ELF-1 (cell line): ENCODE measurements around the gene DPP3.

Experiments used
- DNase-seq: peaks from one replicate; pipeline ENCODE4 v3.0.0-alpha.2; 2016; ENCODE audit warnings: low read depth, low spot score

The DPP3 gene

DNA sequence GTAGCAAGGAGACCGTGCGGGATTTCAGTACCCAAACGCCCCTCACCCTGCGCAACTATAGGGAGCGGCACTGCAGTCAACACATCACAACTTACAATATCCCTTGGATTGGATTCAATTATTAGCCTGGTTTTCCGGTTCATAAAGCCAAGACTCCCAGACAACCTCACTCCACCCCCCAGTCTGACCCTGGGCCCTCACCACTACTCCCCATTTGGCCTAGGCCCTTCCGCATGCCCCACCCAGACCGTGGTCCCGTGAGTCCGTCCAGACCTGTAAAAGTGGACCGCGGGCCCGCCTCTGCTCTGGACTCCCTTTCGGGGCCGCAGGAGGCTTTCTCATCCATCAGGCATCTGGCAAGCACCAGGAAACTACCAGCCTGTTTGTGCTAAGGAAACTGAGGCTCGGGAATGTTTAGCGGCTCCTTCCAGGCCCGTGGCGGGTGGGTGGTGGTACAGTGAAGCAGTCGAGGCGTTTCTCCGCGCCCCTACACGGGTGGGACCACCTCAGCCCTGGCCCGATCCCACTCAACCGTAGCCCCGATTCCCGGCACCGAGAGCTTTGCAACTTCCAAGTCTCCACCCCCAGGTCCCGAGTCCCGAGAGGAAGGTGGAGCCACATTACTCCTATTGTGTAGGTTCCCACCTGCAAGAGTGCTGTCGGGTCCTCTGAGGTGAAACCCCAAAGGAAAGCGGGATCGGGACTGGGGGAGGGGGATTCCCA is 679 bp upstream of the DPP3 start:
- no peak for DNase-seq

DNA sequence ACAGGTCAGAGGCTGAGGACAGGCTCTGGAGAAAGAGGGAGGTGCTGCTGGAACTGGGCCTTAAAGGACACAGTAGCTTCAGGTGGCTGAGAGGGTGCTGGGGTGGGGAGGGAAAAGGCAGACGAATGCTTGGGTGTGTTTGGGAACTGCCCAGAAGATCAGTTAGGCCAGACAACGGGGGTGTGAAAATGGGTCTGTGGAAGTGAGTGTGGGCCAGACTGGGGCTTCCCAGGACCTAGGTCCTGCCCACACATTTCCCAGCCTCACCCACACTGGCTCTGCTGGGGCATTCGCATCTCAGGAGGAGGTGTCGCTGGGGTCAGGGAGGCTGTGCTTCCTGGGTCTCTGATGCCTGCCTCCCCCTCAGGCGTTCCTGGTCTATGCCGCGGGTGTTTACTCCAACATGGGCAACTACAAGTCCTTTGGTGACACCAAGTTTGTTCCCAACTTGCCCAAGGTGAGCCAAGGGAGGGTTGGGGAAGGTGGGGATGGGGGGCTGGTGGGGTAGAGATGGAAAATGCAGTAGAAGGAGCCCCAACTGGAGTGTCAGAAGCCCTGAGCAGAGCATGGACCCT is 4.7 kb downstream of the DPP3 start:
- no peak for DNase-seq

GRCh38 chr11:66488957-66489356 is 8.7 kb downstream of the DPP3 start:
- no peak for DNase-seq

DNA sequence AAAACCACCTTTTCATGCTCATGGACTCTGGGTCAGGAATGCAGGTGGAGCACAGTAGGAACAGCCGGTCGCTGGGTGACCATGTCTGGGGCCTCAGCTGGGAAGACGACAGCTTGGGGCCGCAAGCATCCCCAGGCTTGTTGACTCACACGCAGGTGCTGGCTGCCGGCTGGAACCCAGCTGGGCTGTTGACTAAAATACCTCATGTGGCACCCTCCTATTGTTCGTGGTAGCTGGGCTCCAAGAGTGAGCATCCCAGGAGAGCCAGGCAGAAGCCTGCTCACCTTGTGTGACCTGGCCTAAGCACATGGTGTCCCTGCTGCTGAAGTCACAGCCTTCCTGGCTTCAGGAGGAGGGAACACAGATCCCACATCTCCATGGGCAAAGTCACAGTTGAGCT is 9.4 kb downstream of the DPP3 start:
- DNase-seq = no peak

DNA sequence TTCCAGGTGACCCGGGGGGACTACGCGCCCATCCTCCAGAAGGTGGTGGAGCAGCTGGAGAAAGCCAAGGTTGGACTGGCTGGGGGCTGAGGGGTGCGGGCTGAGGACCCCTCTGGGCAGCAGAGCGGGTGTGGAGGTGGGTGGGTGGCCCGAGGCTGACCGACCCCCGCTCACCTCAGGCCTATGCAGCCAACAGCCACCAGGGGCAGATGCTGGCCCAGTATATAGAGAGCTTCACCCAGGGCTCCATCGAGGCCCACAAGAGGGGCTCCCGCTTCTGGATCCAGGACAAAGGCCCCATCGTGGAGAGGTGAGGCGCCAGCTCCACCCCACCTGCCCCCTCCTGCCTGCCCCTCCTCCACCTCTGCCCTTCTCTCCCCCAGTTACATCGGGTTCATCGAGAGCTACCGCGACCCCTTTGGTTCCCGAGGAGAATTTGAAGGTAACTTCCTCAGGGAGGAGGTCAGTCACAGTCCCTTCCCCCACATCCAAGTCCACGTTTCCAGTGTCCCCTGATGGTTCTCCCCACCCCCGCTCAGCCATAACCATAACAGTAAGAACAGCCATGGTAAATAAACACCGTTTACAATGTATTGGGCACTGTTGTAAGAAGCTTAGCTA is 11.2 kb downstream of the DPP3 start:
- peak; percentile 37 for DNase-seq

DNA sequence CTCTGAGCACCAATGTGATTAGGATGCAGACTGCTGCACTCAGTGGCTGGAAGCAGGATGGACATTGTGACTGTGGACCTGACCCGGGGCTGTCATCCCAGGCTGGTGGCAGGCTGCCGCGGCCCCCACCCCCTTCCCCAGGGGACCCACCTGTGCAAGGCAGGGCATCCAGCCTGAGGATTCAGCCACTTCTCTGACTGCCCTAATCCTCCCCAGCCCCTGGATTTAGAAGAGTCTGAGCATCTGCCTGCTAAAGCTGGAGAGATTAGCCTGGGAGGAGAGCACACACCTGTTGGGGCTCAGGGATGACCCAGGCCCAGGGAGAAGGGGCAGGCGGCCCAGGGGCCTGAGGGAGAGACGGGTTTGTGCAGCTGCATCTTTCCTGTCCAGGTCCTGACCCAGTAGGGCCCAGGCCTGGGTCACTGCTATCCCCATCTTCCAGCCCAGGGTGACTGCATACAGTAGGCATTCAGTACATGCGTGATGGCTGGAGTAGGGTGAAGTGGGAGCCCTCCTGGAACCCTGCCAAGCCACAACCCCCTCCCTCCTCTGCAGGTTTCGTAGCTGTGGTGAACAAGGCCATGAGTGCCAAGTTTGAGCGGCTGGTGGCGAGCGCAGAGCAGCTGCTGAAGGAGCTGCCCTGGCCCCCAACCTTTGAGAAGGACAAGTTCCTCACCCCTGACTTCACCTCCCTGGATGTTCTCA is 12.1 kb downstream of the DPP3 start:
- no peak for DNase-seq

- no peak for DNase-seq
Observed at GRCh38 chr11:66493130-66493529, 12.9 kb downstream of the DPP3 start.

DNA sequence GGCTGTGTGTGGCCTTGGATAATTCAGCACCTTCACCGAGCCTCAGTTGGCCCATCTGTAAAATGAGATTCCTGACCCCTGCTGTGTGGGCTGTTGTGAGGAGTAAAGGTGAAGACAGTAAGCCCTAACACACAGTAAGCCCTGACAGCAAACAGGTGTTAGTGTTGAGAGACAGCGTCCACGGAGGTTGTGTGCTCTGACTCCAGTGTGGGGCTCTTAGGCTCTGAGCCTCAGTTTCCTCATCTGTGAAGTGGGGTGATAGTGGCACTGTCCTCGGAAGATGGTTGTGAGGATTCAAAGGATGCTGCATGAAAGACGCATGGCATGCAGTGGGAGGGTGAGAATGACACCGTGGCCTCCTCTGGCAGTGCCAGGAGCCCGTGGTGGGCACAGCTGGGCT is 14.2 kb downstream of the DPP3 start:
- DNase-seq = no peak

DNA sequence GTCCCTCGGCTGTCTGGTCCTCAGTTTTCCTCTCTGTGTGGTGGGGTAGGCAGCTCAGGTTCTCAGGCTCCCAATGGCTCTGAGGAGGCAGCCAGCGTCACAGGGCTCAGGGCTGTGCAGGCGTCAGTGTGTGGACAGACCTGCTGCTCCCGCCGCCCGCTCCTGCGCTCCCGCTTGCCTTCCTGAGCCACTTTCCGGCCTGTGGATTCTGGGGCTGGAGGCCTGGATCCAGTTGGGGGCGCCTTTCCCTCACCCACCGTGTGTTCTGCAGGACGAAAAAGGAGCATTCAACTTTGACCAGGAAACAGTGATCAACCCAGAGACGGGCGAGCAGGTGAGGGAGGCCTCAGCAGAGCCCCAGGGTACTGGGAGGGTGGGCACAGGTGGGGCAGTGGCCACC is 14.7 kb downstream of the DPP3 start:
- DNase-seq = peak; percentile 15

GRCh38 chr11:66495401-66495854 is 15.2 kb downstream of the DPP3 start:
- DNase-seq = no peak

GRCh38 chr11:66497206-66497605 is 17.0 kb downstream of the DPP3 start:
- no peak for DNase-seq

DNA sequence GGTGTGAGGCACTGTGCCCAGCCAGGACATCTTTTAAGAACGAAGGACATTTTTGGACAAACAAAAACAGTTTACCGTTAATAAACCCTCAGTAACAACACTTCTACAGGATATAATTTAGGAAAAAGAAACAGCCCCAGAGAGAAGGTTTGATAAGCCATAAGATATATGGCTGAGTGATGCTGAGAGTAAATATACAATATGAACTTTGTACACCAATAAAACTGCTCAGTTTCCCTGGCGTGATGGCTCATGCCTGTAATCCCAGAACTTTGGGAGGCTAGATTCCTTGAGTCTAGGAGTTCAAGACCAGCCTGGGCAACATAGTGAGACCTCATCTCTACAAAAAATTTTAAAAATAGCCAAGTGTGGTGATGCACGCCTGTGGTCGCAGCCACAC is 18.3 kb downstream of the DPP3 start:
- no peak for DNase-seq

DNA sequence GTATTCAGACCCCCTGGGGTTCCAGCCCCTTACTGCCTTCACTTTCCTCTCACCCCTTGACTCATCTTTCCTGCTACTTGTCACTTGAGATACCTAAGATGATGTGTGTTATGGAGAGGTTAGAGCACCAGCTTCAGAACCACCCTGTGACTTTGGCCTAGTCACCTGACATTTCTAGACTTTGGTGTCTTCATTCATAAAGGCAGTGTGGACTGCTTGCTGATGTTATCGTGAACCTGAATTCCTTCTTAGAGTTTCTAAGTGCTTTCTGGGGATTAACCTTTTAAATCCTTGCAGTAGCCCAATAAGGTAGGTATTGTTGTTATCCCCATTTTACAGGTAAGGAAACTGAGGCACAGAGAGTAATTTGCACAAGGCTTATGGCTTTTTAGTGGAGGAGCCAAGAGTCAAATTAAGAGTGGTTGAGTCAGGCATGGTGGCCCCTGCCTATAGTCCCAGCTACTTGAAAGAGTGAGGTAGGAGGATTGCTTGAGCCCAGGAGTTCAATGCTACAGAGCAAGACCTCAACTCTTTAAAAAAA is 25.1 kb downstream of the DPP3 start:
- DNase-seq = no peak

GRCh38 chr11:66509131-66509561 is 28.9 kb downstream of the DPP3 start:
- DNase-seq = no peak

DNA sequence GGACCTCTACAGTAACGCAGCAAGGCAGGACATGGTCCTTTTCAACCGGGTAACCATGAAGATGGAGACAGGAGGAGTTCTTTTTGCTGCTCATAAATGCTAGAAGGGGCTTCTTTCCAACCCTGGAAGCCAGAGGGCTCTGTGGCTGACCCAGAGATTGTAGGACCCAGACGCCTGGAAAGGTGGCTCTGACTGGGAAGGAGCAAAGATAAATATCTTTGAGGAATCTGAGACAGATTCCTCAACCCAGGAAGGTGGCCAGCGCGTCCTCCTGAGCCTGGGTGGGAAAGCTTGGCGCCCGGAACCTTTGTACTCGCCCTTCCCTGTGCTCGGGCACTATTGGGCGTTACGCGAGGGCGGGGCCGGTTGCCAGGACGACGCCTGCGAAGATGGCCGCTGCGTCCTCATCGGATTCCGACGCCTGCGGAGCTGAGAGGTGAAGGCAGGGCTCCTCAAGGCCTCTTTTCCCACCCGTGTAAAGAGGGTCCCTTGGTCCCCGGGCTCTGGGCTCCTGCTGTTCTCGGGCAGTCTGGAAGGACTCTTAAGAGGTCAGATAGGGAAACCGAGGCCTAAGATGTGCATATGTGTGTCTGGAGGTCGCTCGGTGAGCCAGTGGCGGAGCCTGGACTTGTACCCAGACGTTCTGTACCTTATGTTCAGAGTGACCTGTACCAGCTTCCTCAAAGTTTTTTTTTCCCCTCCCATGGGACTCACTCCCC is 30.2 kb downstream of the DPP3 start, which contains the start of gene BBS1:
Gene BBS1 (plus strand): TSS at position 365 of the 719 bp plus-strand sequence. CDS start 25 bp downstream, at position 390.
- peak; percentile 91 for DNase-seq

- no peak for DNase-seq
Observed at GRCh38 chr11:66510990-66511339, 30.7 kb downstream of the DPP3 start.

DNA sequence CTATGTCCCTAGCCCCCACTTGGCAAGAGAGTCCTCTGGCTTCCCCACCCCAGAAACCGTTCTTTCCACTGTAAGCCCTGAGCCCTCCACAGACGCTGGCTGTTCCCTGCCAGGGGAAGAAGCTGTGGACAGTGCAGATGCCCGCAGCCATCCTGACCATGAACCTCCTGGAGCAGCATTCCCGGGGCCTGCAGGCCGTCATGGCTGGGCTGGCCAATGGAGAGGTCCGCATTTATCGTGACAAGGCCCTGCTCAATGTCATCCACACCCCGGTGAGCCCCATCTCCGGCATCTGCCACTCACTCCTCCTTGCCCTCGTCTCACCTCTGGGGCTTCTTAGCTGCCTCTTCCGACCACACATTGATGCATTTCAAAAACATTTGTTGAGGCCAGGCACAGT is 43.4 kb downstream of the DPP3 start:
- no peak for DNase-seq

GRCh38 chr11:66524304-66525040 is 44.2 kb downstream of the DPP3 start:
- DNase-seq = no peak

- no peak for DNase-seq
Observed at GRCh38 chr11:66529069-66529468, 48.8 kb downstream of the DPP3 start.

DNA sequence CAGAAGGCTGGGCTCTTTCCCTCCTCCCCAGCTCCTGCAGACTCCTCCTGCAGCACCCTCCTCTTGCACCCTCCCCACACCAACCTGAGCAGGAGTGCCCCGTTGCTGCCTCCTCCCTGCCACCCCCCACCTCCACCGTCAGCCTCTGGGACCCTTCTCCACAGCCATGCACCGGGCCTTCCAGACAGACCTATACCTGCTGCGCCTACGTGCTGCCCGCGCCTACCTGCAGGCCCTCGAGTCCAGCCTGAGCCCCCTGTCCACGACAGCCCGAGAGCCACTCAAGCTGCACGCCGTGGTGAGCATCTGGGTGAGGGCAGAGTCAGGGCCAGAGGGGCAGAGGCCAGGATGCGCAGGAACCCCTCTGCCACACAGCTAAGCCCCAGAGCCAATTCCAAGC is 49.4 kb downstream of the DPP3 start:
- DNase-seq = no peak
